H9 (cell line): Measurements from ENCODE around the gene IFT172. TPM values are rescaled to one million over a fixed set of nuclear protein-coding genes. Genes with fewer than 3 reads are reported as not detected.

Source experiments
- DNase-seq: peaks from one replicate; pipeline ENCODE4 v3.0.0-alpha.2; 2017
- H2AFZ ChIP-seq: one replicate; pipeline ENCODE4 v1.6.1; 2013; ENCODE audit warnings: mild to moderate bottlenecking, low read length, control low read depth, moderate library complexity
- H2AK5ac ChIP-seq: 2 replicates; pipeline ENCODE4 v1.6.1; 2013; ENCODE audit warnings: low read length, control low read depth, mixed read lengths; ENCODE audit not compliant: insufficient read length
- H2BK120ac ChIP-seq: one replicate; pipeline ENCODE4 v1.6.1; 2013; ENCODE audit warnings: low read depth, mild to moderate bottlenecking, low read length, control low read depth, inconsistent platforms; ENCODE audit not compliant: poor library complexity, severe bottlenecking
- H2BK12ac ChIP-seq: 2 replicates; pipeline ENCODE4 v1.6.1; 2013; ENCODE audit warnings: low read length, control low read depth, mixed read lengths, low read depth; ENCODE audit not compliant: insufficient read length
- H2BK15ac ChIP-seq: 2 replicates; pipeline ENCODE4 v1.6.1; 2013; ENCODE audit warnings: low read depth, low read length, control low read depth
- H2BK20ac ChIP-seq: one replicate; pipeline ENCODE4 v1.6.1; 2013; ENCODE audit warnings: low read depth, mild to moderate bottlenecking, low read length, control low read depth, inconsistent platforms; ENCODE audit not compliant: poor library complexity, severe bottlenecking
- H2BK5ac ChIP-seq: 2 replicates; pipeline ENCODE4 v1.6.1; 2013; ENCODE audit warnings: low read length, control low read depth, mixed read lengths; ENCODE audit not compliant: insufficient read length
- H3K14ac ChIP-seq: 2 replicates; pipeline ENCODE4 v1.6.1; 2013; ENCODE audit warnings: low read length, control low read depth; ENCODE audit not compliant: insufficient read depth
- H3K18ac ChIP-seq: 2 replicates; pipeline ENCODE4 v1.6.1; 2013; ENCODE audit warnings: low read depth, mild to moderate bottlenecking, mixed read lengths, low read length, control low read depth; ENCODE audit not compliant: insufficient read length
- H3K23ac ChIP-seq: 2 replicates; pipeline ENCODE4 v1.6.1; 2013; ENCODE audit warnings: low read length, control low read depth, mixed read lengths, low read depth; ENCODE audit not compliant: insufficient read length
- H3K23me2 ChIP-seq: 2 replicates; pipeline ENCODE4 v1.6.1; 2013; ENCODE audit warnings: low read depth, mild to moderate bottlenecking, mixed read lengths, low read length, control low read depth; ENCODE audit not compliant: insufficient read length, poor library complexity, severe bottlenecking
- H3K27ac ChIP-seq: 2 replicates; pipeline ENCODE4 v1.5.1; 2013; ENCODE audit warnings: low read length, control low read depth, mixed read lengths, low read depth; ENCODE audit not compliant: insufficient read length
- H3K27me3 ChIP-seq: 2 replicates; pipeline ENCODE4 v1.6.1; 2013; ENCODE audit warnings: low read length, control low read depth, inconsistent platforms; ENCODE audit not compliant: insufficient read depth
- H3K4ac ChIP-seq: 2 replicates; pipeline ENCODE4 v1.6.1; 2013; ENCODE audit warnings: low read depth, mild to moderate bottlenecking, control low read depth, inconsistent platforms, low read length, moderate library complexity
- H3K4me1 ChIP-seq: 2 replicates; pipeline ENCODE4 v1.6.1; 2013; ENCODE audit warnings: low read length, control low read depth, inconsistent platforms; ENCODE audit not compliant: insufficient read depth
- H3K4me2 ChIP-seq: 2 replicates; pipeline ENCODE4 v1.6.1; 2013; ENCODE audit warnings: low read length, control low read depth, mixed read lengths; ENCODE audit not compliant: insufficient read length, insufficient read depth
- H3K56ac ChIP-seq: 2 replicates; pipeline ENCODE4 v1.6.1; 2013; ENCODE audit warnings: low read depth, mild to moderate bottlenecking, mixed read lengths, low read length, control low read depth; ENCODE audit not compliant: insufficient read length
- H3K79me1 ChIP-seq: 2 replicates; pipeline ENCODE4 v1.6.1; 2013; ENCODE audit warnings: low read depth, mild to moderate bottlenecking, moderate library complexity, low read length, control low read depth, inconsistent platforms; ENCODE audit not compliant: insufficient read depth, poor library complexity, severe bottlenecking
- H3K79me2 ChIP-seq: 2 replicates; pipeline ENCODE4 v1.6.1; 2013; ENCODE audit warnings: low read length, control low read depth, inconsistent platforms; ENCODE audit not compliant: insufficient read depth
- H3K9ac ChIP-seq: 2 replicates; pipeline ENCODE4 v1.6.1; 2013; ENCODE audit warnings: low read length, control low read depth, mixed read lengths; ENCODE audit not compliant: insufficient read length; ENCODE audit errors: extremely low read depth
- H3K9me3 ChIP-seq: one replicate; pipeline ENCODE4 v1.6.1; 2013; ENCODE audit warnings: low read depth, low read length, inconsistent platforms; ENCODE audit not compliant: control insufficient read depth
- H3T11ph ChIP-seq: one replicate; pipeline ENCODE4 v1.6.1; 2013; ENCODE audit warnings: mild to moderate bottlenecking, low read length, control low read depth, inconsistent platforms
- H4K20me1 ChIP-seq: one replicate; pipeline ENCODE4 v1.6.1; 2013; ENCODE audit not compliant: control insufficient read depth, insufficient read length, insufficient read depth
- H4K5ac ChIP-seq: 2 replicates; pipeline ENCODE4 v1.6.1; 2013; ENCODE audit warnings: low read depth, mild to moderate bottlenecking, mixed read lengths, low read length, control low read depth; ENCODE audit not compliant: insufficient read length
- H4K8ac ChIP-seq: replicated peaks from 2 replicates; pipeline ENCODE4 v1.6.1; 2013; ENCODE audit warnings: low read length, control low read depth, mixed read lengths, low read depth; ENCODE audit not compliant: insufficient read length
- H4K91ac ChIP-seq: 2 replicates; pipeline ENCODE4 v1.6.1; 2013; ENCODE audit warnings: low read depth, mild to moderate bottlenecking, moderate library complexity, mixed read lengths, low read length, control low read depth; ENCODE audit not compliant: insufficient read length
- H3K27ac Mint-ChIP-seq, 3 experiments: 2 replicates in 2 of 3; 3 replicates in 1 of 3; pipeline ENCODE4 v1.8.0; 2020 to 2021; ENCODE audit warnings: mixed read lengths in 3 of 3, mild to moderate bottlenecking in 1 of 3, moderate library complexity in 1 of 3
- H3K27me3 Mint-ChIP-seq: 2 replicates; pipeline ENCODE4 v1.8.0; 2021; ENCODE audit warnings: low read depth, mild to moderate bottlenecking, moderate library complexity, mixed read lengths
- H3K36me3 Mint-ChIP-seq, 3 experiments: 2 replicates in 2 of 3; 3 replicates in 1 of 3; pipeline ENCODE4 v1.8.0; 2020 to 2021; ENCODE audit warnings: low read depth in 3 of 3, mixed read lengths in 3 of 3; ENCODE audit not compliant: insufficient read depth in 1 of 3
- H3K4me1 Mint-ChIP-seq, 2 experiments: 2 replicates each; pipeline ENCODE4 v1.8.0; 2020; ENCODE audit warnings: mixed read lengths in 2 of 2
- H3K4me3 Mint-ChIP-seq, 2 experiments: 2 replicates in 1 of 2; 3 replicates in 1 of 2; pipeline ENCODE4 v1.8.0; 2020 to 2021; ENCODE audit warnings: mild to moderate bottlenecking in 2 of 2, mixed read lengths in 2 of 2, moderate library complexity in 1 of 2
- H3K9me3 Mint-ChIP-seq, 2 experiments: 2 replicates in 1 of 2; 3 replicates in 1 of 2; pipeline ENCODE4 v1.8.0; 2020; ENCODE audit warnings: mild to moderate bottlenecking in 2 of 2, mixed read lengths in 2 of 2, moderate library complexity in 1 of 2
- CTCF ChIP-seq: fragments of 200-600 bp; sonication (generic); conservative IDR thresholded peaks from 3 replicates; pipeline ENCODE4 v1.8.0; 2021; ENCODE audit warnings: antibody characterized with exemption, mild to moderate bottlenecking
- WGBS: extraction: QIAGEN DNeasy Blood & Tissue Kit; methylation state at CpG from one replicate; pipeline ENCODE4 v1.1.7; 2013; ENCODE audit warnings: missing lambda C conversion rate, low lambda C conversion rate, mixed read lengths; ENCODE audit not compliant: insufficient read length; ENCODE audit errors: extremely low coverage; 5-methylcytosine and 5-hydroxymethylcytosine counted together
- total RNA-seq: library from RNA; stranded (reverse); gene quantifications from 2 replicates; pipeline ENCODE4 v1.2.1, GENCODE V29; 2021

Gene IFT172
- total RNA-seq, 1 experiment from 2014 or later: 15.5 TPM

- Histone ChIP-seq H2AK5ac (no peak overlapping the region), H2BK12ac (no peak overlapping the region), H3K18ac (no peak overlapping the region), H3K4me1 (no peaks in the 10 kb centered on the region), H2BK5ac (no peak overlapping the region), H2BK20ac (no peak overlapping the region), H3K79me2 (no peaks in the 10 kb centered on the region), H4K20me1 (no peaks in the 10 kb centered on the region), H4K91ac (no peak overlapping the region), H4K5ac (no peak overlapping the region), H3K9ac (no peak overlapping the region), H3K14ac (no peak overlapping the region), H2BK15ac (no peak overlapping the region), H2BK120ac (no peak overlapping the region), H3K79me1 (no peaks in the 10 kb centered on the region), H3T11ph (no peak overlapping the region), H3K9me3 (no peaks in the 10 kb centered on the region), H3K23me2 (peaks cover 8% of the 10 kb centered on the region), H3K4me2 (no peak overlapping the region), H3K4ac (no peak overlapping the region), H4K8ac (no peak overlapping the region), H3K27ac (no peak overlapping the region), H3K56ac (no peak overlapping the region), H2AFZ (no peak overlapping the region), H3K27me3 (no peaks in the 10 kb centered on the region), H3K23ac (no peak overlapping the region)
- no peak for TF ChIP-seq CTCF
- H3K9me3 Mint-ChIP-seq: no peaks in the 10 kb centered on the region
- H3K4me3 Mint-ChIP-seq: no peak overlapping the region
- peaks cover 25 to 74% (median 57%) of the 10 kb centered on the region in 3 experiments; a peak in 6 of 7 replicates for H3K36me3 Mint-ChIP-seq
- no peaks in the 10 kb centered on the region for H3K27me3 Mint-ChIP-seq
- no peak for DNase-seq
- H3K4me1 Mint-ChIP-seq: peaks cover 13 to 18% of the 10 kb centered on the region in 2 experiments
- no CpG with 5 or more reads among the region's 8 CpGs for WGBS
- no peak overlapping the region for H3K27ac Mint-ChIP-seq
Measured at GRCh38 chr2:27445155-27445554, 44.4 kb downstream of the IFT172 start.
